HUES48 (cell line): ENCODE measurements around the gene ADGRV1.
A peak's percentile ranks its signal among the peaks of the same experiment; 100 is the strongest.
"Not testable (repeated sequence)": the region's sequence is repeated elsewhere in the genome, so short reads cannot be mapped to it uniquely, and the experiment has no call there.

Experiments
- H3K27ac ChIP-seq: one replicate; pipeline ENCODE4 v1.7.0; 2013; ENCODE audit warnings: low read depth, low read length, inconsistent platforms
- H3K27me3 ChIP-seq: 2 replicates; pipeline ENCODE4 v1.6.1; 2013; ENCODE audit warnings: mild to moderate bottlenecking, low read length; ENCODE audit not compliant: control insufficient read depth, insufficient read depth
- H3K36me3 ChIP-seq: 2 replicates; pipeline ENCODE4 v1.6.1; 2013; ENCODE audit warnings: low read length; ENCODE audit not compliant: control insufficient read depth, insufficient read depth
- H3K4me1 ChIP-seq: 2 replicates; pipeline ENCODE4 v1.6.1; 2013; ENCODE audit warnings: mild to moderate bottlenecking, low read length; ENCODE audit not compliant: control insufficient read depth, insufficient read depth
- H3K4me3 ChIP-seq: 2 replicates; pipeline ENCODE4 v1.5.1; 2013; ENCODE audit warnings: mild to moderate bottlenecking, low read depth, low read length
- H3K9ac ChIP-seq: 2 replicates; pipeline ENCODE4 v1.6.1; 2013; ENCODE audit warnings: mild to moderate bottlenecking, low read depth, low read length, moderate library complexity
- H3K9me3 ChIP-seq: 2 replicates; pipeline ENCODE4 v1.6.1; 2013; ENCODE audit warnings: low read length; ENCODE audit not compliant: control insufficient read depth, insufficient read depth

The ADGRV1 gene

DNA sequence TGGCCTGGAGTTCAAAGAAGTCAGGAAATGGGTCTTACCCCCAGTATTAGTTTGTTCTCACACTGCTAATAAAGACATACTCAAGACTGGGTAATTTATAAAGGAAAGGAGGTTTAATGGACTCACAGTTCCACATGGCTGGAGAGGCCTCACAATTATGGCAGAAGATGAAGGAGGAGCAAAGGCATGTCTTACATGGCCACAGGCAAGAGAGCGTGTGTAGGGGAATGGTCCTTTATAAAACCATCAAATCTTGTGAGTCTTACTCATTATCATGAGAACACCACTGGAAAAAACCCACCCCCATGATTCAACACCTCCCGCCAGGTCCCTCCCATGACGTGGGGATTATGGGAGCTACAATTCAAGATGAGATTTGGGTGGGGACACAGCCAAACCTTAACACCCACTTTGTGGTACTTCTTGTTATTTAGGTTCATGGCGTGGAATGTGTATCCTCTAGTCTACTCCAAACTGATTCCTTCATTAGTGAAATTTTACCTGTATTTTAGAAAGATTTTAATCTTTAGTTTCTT lies 211.5 kb downstream of the ADGRV1 start:
- not testable (repeated sequence) for H3K9me3 ChIP-seq, H3K4me1 ChIP-seq, H3K27ac ChIP-seq, H3K9ac ChIP-seq, H3K27me3 ChIP-seq, H3K4me3 ChIP-seq
- peaks cover 91% of the 10 kb centered on the region for H3K36me3 ChIP-seq

DNA sequence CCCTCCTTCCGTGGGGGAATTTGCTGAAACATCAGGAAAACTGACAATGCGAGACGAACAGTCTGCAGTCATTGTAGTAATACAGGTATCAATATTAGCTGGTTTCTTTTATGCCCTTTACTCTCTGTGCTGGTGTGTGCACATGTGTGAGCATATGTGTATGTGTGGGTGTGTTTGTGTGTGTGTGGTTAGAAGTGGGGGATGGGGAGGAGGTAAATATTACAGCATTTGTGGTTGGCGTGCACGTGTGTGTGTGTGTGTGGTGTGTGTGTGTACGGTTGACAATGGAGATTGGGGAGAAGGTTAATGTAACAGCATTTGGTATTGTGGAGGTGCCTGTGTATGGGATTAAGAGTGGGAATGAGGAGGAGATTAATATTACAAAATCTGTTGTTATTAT lies 219.4 kb downstream of the ADGRV1 start:
- H3K27ac ChIP-seq = no peak overlapping the region

DNA sequence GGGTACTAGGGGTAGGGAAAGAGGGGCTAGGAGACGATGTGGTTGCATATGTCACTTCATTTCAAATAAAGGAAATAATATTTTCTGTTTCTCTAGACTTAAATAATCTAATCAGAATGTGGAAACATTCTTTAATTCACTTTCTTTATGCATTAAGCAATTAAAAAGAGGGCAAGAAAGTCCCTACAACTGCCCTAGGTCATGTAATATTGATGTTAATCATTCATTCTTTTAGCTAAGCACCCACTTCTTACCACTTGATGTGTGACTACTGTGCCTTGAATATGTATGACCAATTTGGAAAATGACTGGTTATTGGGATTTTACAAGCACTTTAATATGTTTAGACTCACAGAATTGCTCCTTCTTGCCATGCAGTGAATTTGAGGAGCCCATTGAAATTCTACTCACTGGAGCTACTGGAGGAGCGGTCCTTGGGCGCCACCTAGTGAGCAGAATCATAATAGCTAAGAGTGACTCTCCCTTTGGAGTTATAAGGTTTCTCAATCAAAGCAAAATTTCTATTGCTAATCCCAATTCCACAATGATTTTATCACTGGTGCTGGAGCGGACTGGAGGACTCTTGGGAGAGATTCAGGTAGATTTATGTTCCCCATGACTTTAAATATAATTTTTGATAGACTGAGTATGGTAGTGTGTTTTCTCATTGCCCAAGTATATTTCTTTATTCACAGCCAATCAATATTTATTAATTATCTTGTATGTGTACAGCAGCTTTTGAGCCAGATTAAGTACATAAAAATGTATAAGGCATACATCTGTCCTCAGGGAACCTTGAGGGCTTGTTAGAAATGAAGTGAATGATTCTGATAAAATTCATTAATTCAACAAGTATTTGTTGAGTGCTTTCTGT lies 225.1 kb downstream of the ADGRV1 start:
- Histone ChIP-seq H3K9ac (no peak overlapping the region), H3K27ac (no peak overlapping the region), H3K4me1 (no peaks in the 10 kb centered on the region), H3K36me3 (peaks cover 80% of the 10 kb centered on the region), H3K4me3 (no peak overlapping the region), H3K9me3 (no peaks in the 10 kb centered on the region), H3K27me3 (no peaks in the 10 kb centered on the region)

More for the DNA sequence above, 219.4 kb downstream of the ADGRV1 start:
- H3K27me3 ChIP-seq = no peaks in the 10 kb centered on the region
- H3K4me3 ChIP-seq = no peak overlapping the region
- H3K9ac ChIP-seq = no peak overlapping the region
- H3K9me3 ChIP-seq = no peaks in the 10 kb centered on the region
- no peaks in the 10 kb centered on the region for H3K4me1 ChIP-seq
- H3K36me3 ChIP-seq = peaks cover 90% of the 10 kb centered on the region

GRCh38 chr5:90786756-90787155 lies 228.2 kb downstream of the ADGRV1 start:
- H3K27ac ChIP-seq = no peak overlapping the region
- H3K27me3 ChIP-seq = no peaks in the 10 kb centered on the region
- no peak overlapping the region for H3K9ac ChIP-seq
- no peaks in the 10 kb centered on the region for H3K9me3 ChIP-seq
- no peak overlapping the region for H3K4me3 ChIP-seq
- H3K36me3 ChIP-seq = peaks cover 80% of the 10 kb centered on the region
- no peaks in the 10 kb centered on the region for H3K4me1 ChIP-seq

DNA sequence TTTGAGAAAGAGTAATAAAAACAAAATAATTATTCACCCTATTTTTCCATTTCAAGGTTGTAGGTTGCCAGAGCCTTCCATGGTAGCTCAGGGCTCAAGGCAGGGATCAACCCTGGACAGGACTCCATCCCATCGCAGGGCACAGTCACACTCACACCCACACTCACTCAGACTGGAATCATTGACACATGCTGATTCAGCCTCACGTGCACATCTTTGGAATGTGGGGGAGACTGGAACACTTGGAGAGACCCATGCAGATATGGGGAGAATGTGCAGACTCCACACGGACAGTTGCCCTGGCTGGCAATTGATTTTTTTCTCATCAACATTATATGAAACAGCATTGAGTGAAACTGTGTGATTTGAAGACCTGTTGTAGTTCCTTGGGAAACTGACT lies 234.1 kb downstream of the ADGRV1 start:
- Histone ChIP-seq H3K4me1 (no peaks in the 10 kb centered on the region), H3K27ac (no peak overlapping the region), H3K36me3 (peaks cover 79% of the 10 kb centered on the region), H3K9me3 (peaks cover 22% of the 10 kb centered on the region), H3K4me3 (no peak overlapping the region), H3K27me3 (no peaks in the 10 kb centered on the region), H3K9ac (no peak overlapping the region)

DNA sequence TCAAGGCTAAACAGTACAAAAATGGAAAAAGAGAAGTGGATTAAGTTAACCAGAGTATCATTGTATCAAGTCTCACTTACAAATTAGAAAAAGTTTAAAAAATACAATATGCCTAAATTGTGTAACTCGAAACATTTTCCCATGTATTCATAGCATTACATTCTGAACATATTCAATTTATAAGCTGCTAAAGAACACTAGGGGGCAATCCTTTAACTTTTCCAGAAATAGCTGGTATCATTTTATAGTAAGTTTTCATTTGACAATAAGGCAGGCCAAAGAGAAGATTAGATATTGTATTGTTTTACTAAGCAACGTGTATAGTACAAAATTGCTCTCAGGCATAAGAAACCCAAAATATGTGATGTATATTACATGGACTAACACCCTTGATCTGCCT lies 234.6 kb downstream of the ADGRV1 start:
- no peak overlapping the region for H3K4me3 ChIP-seq
- no peaks in the 10 kb centered on the region for H3K27me3 ChIP-seq
- H3K4me1 ChIP-seq = no peaks in the 10 kb centered on the region
- H3K27ac ChIP-seq = no peak overlapping the region
- no peak overlapping the region for H3K9ac ChIP-seq
- peaks cover 74% of the 10 kb centered on the region for H3K36me3 ChIP-seq
- peaks cover 22% of the 10 kb centered on the region for H3K9me3 ChIP-seq

GRCh38 chr5:90796919-90797318 lies 238.3 kb downstream of the ADGRV1 start:
- H3K27me3 ChIP-seq, H3K27ac ChIP-seq, H3K4me1 ChIP-seq, H3K9ac ChIP-seq, H3K4me3 ChIP-seq: not testable (repeated sequence)
- peaks cover 37% of the 10 kb centered on the region for H3K36me3 ChIP-seq
- H3K9me3 ChIP-seq = peaks cover 22% of the 10 kb centered on the region

DNA sequence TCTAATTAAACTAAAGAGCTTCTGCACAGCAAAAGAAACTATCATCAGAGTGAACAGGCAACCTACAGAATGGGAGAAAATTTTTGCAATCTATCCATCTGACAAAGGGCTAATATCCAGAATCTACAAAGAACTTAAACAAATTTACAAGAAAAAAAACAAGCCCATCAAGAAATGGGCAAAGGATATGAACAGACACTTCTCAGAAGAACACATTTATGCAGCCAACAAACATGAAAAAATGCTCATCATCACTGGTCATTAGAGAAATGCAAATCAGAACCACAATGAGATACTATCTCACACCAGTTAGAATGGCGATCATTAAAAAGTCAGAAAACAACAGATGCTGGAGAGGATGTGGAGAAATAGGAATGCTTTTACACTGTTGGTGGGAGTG lies 241.5 kb downstream of the ADGRV1 start:
- H3K4me1 ChIP-seq, H3K9me3 ChIP-seq, H3K27ac ChIP-seq, H3K4me3 ChIP-seq, H3K9ac ChIP-seq, H3K27me3 ChIP-seq: not testable (repeated sequence)
- H3K36me3 ChIP-seq = peaks cover 20% of the 10 kb centered on the region

DNA sequence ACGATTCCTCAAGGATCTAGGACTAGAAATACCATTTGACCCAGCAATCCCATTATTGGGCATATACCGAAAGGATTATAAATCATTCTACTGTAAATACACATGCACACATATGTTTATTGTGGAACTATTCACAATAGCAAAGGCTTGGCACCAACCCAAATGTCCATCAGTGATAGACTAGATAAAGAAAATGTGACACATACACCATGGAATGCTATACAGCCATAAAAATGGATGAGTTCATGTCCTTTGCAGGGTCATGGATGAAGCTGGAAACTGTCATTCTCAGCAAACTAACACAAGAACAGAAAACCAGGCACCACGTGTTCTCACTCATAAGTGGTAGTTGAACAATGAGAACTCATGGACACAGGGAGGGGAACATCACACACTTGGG lies 241.9 kb downstream of the ADGRV1 start:
- H3K9me3 ChIP-seq, H3K9ac ChIP-seq, H3K27ac ChIP-seq, H3K4me1 ChIP-seq, H3K4me3 ChIP-seq, H3K27me3 ChIP-seq: not testable (repeated sequence)
- peaks cover 20% of the 10 kb centered on the region for H3K36me3 ChIP-seq

DNA sequence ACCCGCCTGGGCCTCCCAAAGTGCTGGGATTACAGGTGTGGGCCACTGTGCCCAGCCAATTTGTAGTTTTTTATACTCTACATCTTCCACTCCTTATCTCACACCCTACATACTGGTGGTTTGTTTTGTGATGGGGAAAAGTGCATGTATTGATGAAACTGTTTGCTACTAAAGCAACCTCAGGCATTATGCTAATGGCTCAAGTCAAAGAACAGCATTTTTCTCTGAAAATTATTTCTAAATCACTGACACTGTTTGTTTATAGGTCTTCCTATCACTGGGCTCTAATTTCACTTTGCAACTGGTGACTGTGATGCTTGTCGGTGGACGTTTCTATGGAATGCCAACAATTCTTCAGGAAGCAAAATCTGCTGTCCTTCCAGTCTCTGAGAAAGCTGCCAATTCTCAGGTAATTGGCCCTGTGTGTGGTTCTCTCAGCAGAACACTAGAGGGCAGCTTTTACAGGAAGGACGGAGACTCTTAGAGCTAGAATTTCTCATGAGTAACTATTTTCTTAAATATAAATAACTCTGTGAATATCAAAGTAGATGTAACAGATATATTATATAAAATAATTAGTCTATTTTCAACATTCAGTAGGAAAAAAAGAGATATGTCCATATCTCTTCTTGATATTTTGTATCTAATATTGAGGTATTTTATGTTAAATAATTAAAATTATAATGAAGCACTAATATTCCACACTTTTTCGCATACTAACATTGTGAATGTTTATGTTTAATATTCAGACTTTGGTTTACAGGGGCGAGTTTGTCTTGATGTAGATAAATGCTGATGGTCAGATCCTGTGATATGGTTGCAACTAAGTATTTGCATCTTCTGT lies 244.1 kb downstream of the ADGRV1 start:
- H3K4me3 ChIP-seq = no peak overlapping the region

GRCh38 chr5:90803381-90803780 lies 244.8 kb downstream of the ADGRV1 start:
- Histone ChIP-seq H3K27me3 (no peaks in the 10 kb centered on the region), H3K4me3 (no peak overlapping the region), H3K9me3 (no peaks in the 10 kb centered on the region), H3K4me1 (no peaks in the 10 kb centered on the region), H3K27ac (no peak overlapping the region), H3K36me3 (peaks cover 37% of the 10 kb centered on the region), H3K9ac (no peak overlapping the region)

More for the DNA sequence above, 244.1 kb downstream of the ADGRV1 start:
- no peak overlapping the region for H3K9ac ChIP-seq
- peaks cover 30% of the 10 kb centered on the region for H3K36me3 ChIP-seq
- no peaks in the 10 kb centered on the region for H3K27me3 ChIP-seq
- H3K27ac ChIP-seq = peak overlapping the region; percentile 37
- no peaks in the 10 kb centered on the region for H3K4me1 ChIP-seq
- H3K9me3 ChIP-seq = no peaks in the 10 kb centered on the region
